Lung (tissue), 12 donors: ENCODE data around the gene MOK. TPM values are rescaled to one million over a fixed set of nuclear protein-coding genes. Genes with fewer than 3 reads are reported as not detected.

Source experiments
- ATAC-seq: fragments of 200-7000 bp; cut with Tn5 transposase; one replicate; pipeline ENCODE4 v1.9.1; 2020; ENCODE audit warnings: moderate number of reproducible peaks; ENCODE audit not compliant: insufficient read depth, low FRiP score
- DNase-seq, 3 donors: peaks; one replicate each; pipeline ENCODE4 v3.0.0-alpha.2; 2013 to 2017
- H3K27ac ChIP-seq, 2 donors: one replicate each; pipeline ENCODE4 v1.5.1; 2013; ENCODE audit warnings: mild to moderate bottlenecking in 2 of 2, moderate library complexity in 2 of 2, control low read depth in 1 of 2, inconsistent platforms in 1 of 2, low read depth in 1 of 2, low read length in 1 of 2
- H3K27me3 ChIP-seq, 3 donors: one replicate each; pipeline ENCODE4 v1.5.1; 2013; ENCODE audit warnings: low read length in 2 of 3; ENCODE audit not compliant: control insufficient read depth in 3 of 3, insufficient read depth in 3 of 3
- H3K36me3 ChIP-seq, 4 donors: one replicate each; pipeline ENCODE4 v1.5.1; 2013; ENCODE audit warnings: low read length in 4 of 4, mild to moderate bottlenecking in 1 of 4, moderate library complexity in 1 of 4; ENCODE audit not compliant: control insufficient read depth in 4 of 4, insufficient read depth in 4 of 4
- H3K4me1 ChIP-seq, 5 donors: one replicate each; pipeline ENCODE4 v1.5.1; 2013; ENCODE audit warnings: low read length in 5 of 5, mild to moderate bottlenecking in 2 of 5, moderate library complexity in 1 of 5; ENCODE audit not compliant: control insufficient read depth in 5 of 5, insufficient read depth in 5 of 5
- H3K4me3 ChIP-seq: one replicate; pipeline ENCODE4 v1.5.1; 2013; ENCODE audit warnings: mild to moderate bottlenecking, control low read depth, moderate library complexity
- H3K9ac ChIP-seq, 2 donors: one replicate each; pipeline ENCODE4 v1.5.1; 2013; ENCODE audit warnings: low read length in 2 of 2, control low read depth in 1 of 2; ENCODE audit not compliant: insufficient read depth in 1 of 2
- H3K9me3 ChIP-seq, 4 donors: one replicate each; pipeline ENCODE4 v1.5.1; 2013; ENCODE audit warnings: low read length in 3 of 4, mild to moderate bottlenecking in 1 of 4, moderate library complexity in 1 of 4; ENCODE audit not compliant: control insufficient read depth in 4 of 4, insufficient read depth in 3 of 4
- CTCF ChIP-seq: IDR thresholded peaks from 2 replicates; pipeline ENCODE4 v1.5.1; 2012; ENCODE audit warnings: mild to moderate bottlenecking; ENCODE audit errors: control extremely low read depth, extremely low read depth
- WGBS, 2 donors: extraction: QIAGEN DNeasy Blood & Tissue Kit; methylation state at CpG; one replicate each; pipeline ENCODE4 v1.1.7; 2013; 5-methylcytosine and 5-hydroxymethylcytosine counted together
- polyA plus RNA-seq, 2 donors: library from polyadenylated mRNA; stranded (reverse); fragments of 200-250 nt; gene quantifications; one replicate each; pipeline ENCODE4 v1.2.1, GENCODE V29; 2013
- total RNA-seq, 2 donors: library from RNA; depleted of rRNA in 1 of 2; stranded (reverse); fragments of >200 nt in 1 of 2; gene quantifications; one replicate each; pipeline ENCODE4 v1.2.1, GENCODE V29; 2014 to 2021
- donor health status: control.
- donor health status: control.
- donor health status: Bipolar disorder and iron deficiency.
- donor health status: healthy.
- donor health status: DM: yes; HTN: yes; CAD: no.

MOK gene
- total and polyA plus RNA-seq, 4 donors = 11.1 to 35.4 (median 25.4) TPM

GRCh38 chr14:102293781-102294180 lies 11.2 kb downstream of the MOK start:
- ATAC-seq = no peak
- Histone ChIP-seq H3K27ac (no peak overlapping the region), H3K36me3 (no peaks in the 10 kb centered on the region), H3K27me3 (no peaks in the 10 kb centered on the region), H3K9me3 (no peaks in the 10 kb centered on the region), H3K4me3 (no peak overlapping the region), H3K4me1 (peaks cover 0 to 2% (median 0%) of the 10 kb centered on the region in 5 donors), H3K9ac (no peak overlapping the region)
- 90 to 91% methylated on average over 6 of the region's 6 CpGs for WGBS, 2 donors
- TF ChIP-seq CTCF = no peak
- peak in 1 of 3 donors; percentile 10 for DNase-seq

- peaks cover 0 to 4% (median 0%) of the 10 kb centered on the region in 4 donors for H3K9me3 ChIP-seq
- TF ChIP-seq CTCF = no peak
- no peak overlapping the region for H3K4me3 ChIP-seq
- no peaks in the 10 kb centered on the region for H3K36me3 ChIP-seq
- no peaks in the 10 kb centered on the region for H3K4me1 ChIP-seq
- DNase-seq (no peak), ATAC-seq (no peak)
- no peak overlapping the region for H3K27ac ChIP-seq
- H3K27me3 ChIP-seq = no peaks in the 10 kb centered on the region
- H3K9ac ChIP-seq = no peak overlapping the region
- WGBS, 2 donors = 98 to 100% methylated on average over 1 of the region's 1 CpG
These were observed 12.5 kb downstream of the MOK start for GRCh38 chr14:102292441-102292840.

GRCh38 chr14:102288139-102288538 lies 16.8 kb downstream of the MOK start:
- H3K27ac ChIP-seq = no peak overlapping the region
- H3K9ac ChIP-seq = no peak overlapping the region
- H3K9me3 ChIP-seq = peaks cover 0 to 4% (median 0%) of the 10 kb centered on the region in 4 donors
- H3K36me3 ChIP-seq = no peaks in the 10 kb centered on the region
- H3K4me3 ChIP-seq = no peak overlapping the region
- peaks cover 0 to 2% (median 0%) of the 10 kb centered on the region in 5 donors for H3K4me1 ChIP-seq
- no peaks in the 10 kb centered on the region for H3K27me3 ChIP-seq
- no peak for TF ChIP-seq CTCF
- DNase-seq (no peak), ATAC-seq (no peak)
- WGBS, 2 donors = 95 to 96% methylated on average over 2 of the region's 2 CpGs

- Histone ChIP-seq H3K9me3 (peaks cover 0 to 4% (median 0%) of the 10 kb centered on the region in 4 donors), H3K27ac (no peak overlapping the region), H3K9ac (no peak overlapping the region), H3K4me3 (no peak overlapping the region), H3K4me1 (peaks cover 0 to 2% (median 0%) of the 10 kb centered on the region in 5 donors), H3K27me3 (no peaks in the 10 kb centered on the region), H3K36me3 (peaks cover 0 to 14% (median 3%) of the 10 kb centered on the region in 4 donors)
- 70 to 96% methylated on average over 2 of the region's 2 CpGs for WGBS, 2 donors
- ATAC-seq = no peak
- TF ChIP-seq CTCF = no peak
- no peak for DNase-seq
These were observed 19.9 kb downstream of the MOK start for GRCh38 chr14:102285106-102285505.
